ENCODE data around the gene ELOVL5.
"Not testable (repeated sequence)": the region's sequence is repeated elsewhere in the genome, so short reads cannot be mapped to it uniquely, and the experiment has no call there.

ELOVL5 gene

GRCh38 chr6:53348371-53349208 lies at the start of gene ELOVL5:
ELOVL5 (minus strand) TSS chr6:53348950; CDS start chr6:53295699, 53,251 bp downstream.
- H3K9ac ChIP-seq (ENCODE audit: insufficient read length, low read depth) = peak within 1 kb of the TSS; percentile 85
- no peak for DNase-seq (ENCODE audit: low read depth, low spot score)

GRCh38 chr6:53397283-53397682 lies 48.5 kb upstream of the ELOVL5 start:
- H3K36me3 ChIP-seq (ENCODE audit: insufficient read depth, insufficient read length, low read length) = no peaks in the 10 kb centered on the region
- DNase-seq (ENCODE audit: low read depth, low spot score) = no peak
- H3K9me3 ChIP-seq (ENCODE audit: insufficient read depth, low read length) = no peaks in the 10 kb centered on the region
- no peaks in the 10 kb centered on the region for H3K27me3 ChIP-seq (ENCODE audit: insufficient read depth, insufficient read length)
- H3K9ac ChIP-seq (ENCODE audit: insufficient read length, low read depth) = no peak overlapping the region
- no peak for TF ChIP-seq YY1 (IDR thresholded peaks at IDR 0.05; ENCODE audit: insufficient read depth, insufficient read length)
- TF ChIP-seq ZNF274 (IDR thresholded peaks at IDR 0.05; ENCODE audit: low read depth, low read length) = no peak
- no peak for TF ChIP-seq SUZ12 (IDR thresholded peaks at IDR 0.05; ENCODE audit: extremely low read depth, insufficient read depth, insufficient read length)
- no peak overlapping the region for H3K4me3 ChIP-seq (ENCODE audit: insufficient read length, low read depth)
- H3K4me1 ChIP-seq (ENCODE audit: insufficient read depth, insufficient read length) = no peaks in the 10 kb centered on the region

More at GRCh38 chr6:53348371-53349208, at the start of gene ELOVL5:
- no peaks in the 10 kb centered on the region for H3K27me3 ChIP-seq (ENCODE audit: insufficient read depth, insufficient read length)
- TF ChIP-seq YY1 (IDR thresholded peaks at IDR 0.05; ENCODE audit: insufficient read depth, insufficient read length) (no peak), ZNF274 (IDR thresholded peaks at IDR 0.05; ENCODE audit: low read depth, low read length) (no peak), SUZ12 (IDR thresholded peaks at IDR 0.05; ENCODE audit: extremely low read depth, insufficient read depth, insufficient read length) (no peak)
- H3K4me1 ChIP-seq (ENCODE audit: insufficient read depth, insufficient read length) = no peaks in the 10 kb centered on the region
- H3K4me3 ChIP-seq (ENCODE audit: insufficient read length, low read depth) = peak within 1 kb of the TSS; percentile 73
- peaks cover 8% of the 10 kb centered on the region for H3K36me3 ChIP-seq (ENCODE audit: insufficient read depth, insufficient read length, low read length)
- H3K9me3 ChIP-seq (ENCODE audit: insufficient read depth, low read length) = no peaks in the 10 kb centered on the region

- Histone ChIP-seq H3K9ac (ENCODE audit: insufficient read length, low read depth) (no peak overlapping the region), H3K27me3 (ENCODE audit: insufficient read depth, insufficient read length) (no peaks in the 10 kb centered on the region), H3K4me3 (ENCODE audit: insufficient read length, low read depth) (no peak overlapping the region), H3K4me1 (ENCODE audit: insufficient read depth, insufficient read length) (no peaks in the 10 kb centered on the region), H3K36me3 (ENCODE audit: insufficient read depth, insufficient read length, low read length) (no peaks in the 10 kb centered on the region), H3K9me3 (ENCODE audit: insufficient read depth, low read length) (no peaks in the 10 kb centered on the region)
- no peak for TF ChIP-seq ZNF274 (IDR thresholded peaks at IDR 0.05; ENCODE audit: low read depth, low read length)
- no peak for TF ChIP-seq SUZ12 (IDR thresholded peaks at IDR 0.05; ENCODE audit: extremely low read depth, insufficient read depth, insufficient read length)
- no peak for TF ChIP-seq YY1 (IDR thresholded peaks at IDR 0.05; ENCODE audit: insufficient read depth, insufficient read length)
- DNase-seq (ENCODE audit: low read depth, low spot score) = no peak
These were observed 47.2 kb upstream of the ELOVL5 start for GRCh38 chr6:53395986-53396385.

- no peaks in the 10 kb centered on the region for H3K27me3 ChIP-seq (ENCODE audit: insufficient read depth, insufficient read length)
- no peak for DNase-seq (ENCODE audit: low read depth, low spot score)
- H3K4me1 ChIP-seq (ENCODE audit: insufficient read depth, insufficient read length) = no peaks in the 10 kb centered on the region
- H3K9ac ChIP-seq (ENCODE audit: insufficient read length, low read depth) = no peak overlapping the region
- H3K4me3 ChIP-seq (ENCODE audit: insufficient read length, low read depth) = no peak overlapping the region
- TF ChIP-seq SUZ12 (IDR thresholded peaks at IDR 0.05; ENCODE audit: extremely low read depth, insufficient read depth, insufficient read length) (no peak), ZNF274 (IDR thresholded peaks at IDR 0.05; ENCODE audit: low read depth, low read length) (no peak), YY1 (IDR thresholded peaks at IDR 0.05; ENCODE audit: insufficient read depth, insufficient read length) (no peak)
- H3K9me3 ChIP-seq (ENCODE audit: insufficient read depth, low read length) = no peaks in the 10 kb centered on the region
- H3K36me3 ChIP-seq (ENCODE audit: insufficient read depth, insufficient read length, low read length) = no peaks in the 10 kb centered on the region
These were observed 46.0 kb upstream of the ELOVL5 start for GRCh38 chr6:53394704-53395103.

GRCh38 chr6:53391170-53391569 lies 42.4 kb upstream of the ELOVL5 start:
- Histone ChIP-seq H3K27me3 (ENCODE audit: insufficient read depth, insufficient read length) (no peaks in the 10 kb centered on the region), H3K4me1 (ENCODE audit: insufficient read depth, insufficient read length) (no peaks in the 10 kb centered on the region), H3K9me3 (ENCODE audit: insufficient read depth, low read length) (no peaks in the 10 kb centered on the region), H3K9ac (ENCODE audit: insufficient read length, low read depth) (no peak overlapping the region), H3K4me3 (ENCODE audit: insufficient read length, low read depth) (no peak overlapping the region), H3K36me3 (ENCODE audit: insufficient read depth, insufficient read length, low read length) (no peaks in the 10 kb centered on the region)
- no peak for DNase-seq (ENCODE audit: low read depth, low spot score)
- TF ChIP-seq YY1 (IDR thresholded peaks at IDR 0.05; ENCODE audit: insufficient read depth, insufficient read length) (no peak), ZNF274 (IDR thresholded peaks at IDR 0.05; ENCODE audit: low read depth, low read length) (no peak), SUZ12 (IDR thresholded peaks at IDR 0.05; ENCODE audit: extremely low read depth, insufficient read depth, insufficient read length) (no peak)

GRCh38 chr6:53390010-53390409 lies 41.3 kb upstream of the ELOVL5 start:
- no peaks in the 10 kb centered on the region for H3K9me3 ChIP-seq (ENCODE audit: insufficient read depth, low read length)
- H3K36me3 ChIP-seq (ENCODE audit: insufficient read depth, insufficient read length, low read length) = no peaks in the 10 kb centered on the region
- TF ChIP-seq ZNF274 (IDR thresholded peaks at IDR 0.05; ENCODE audit: low read depth, low read length) (no peak), SUZ12 (IDR thresholded peaks at IDR 0.05; ENCODE audit: extremely low read depth, insufficient read depth, insufficient read length) (no peak), YY1 (IDR thresholded peaks at IDR 0.05; ENCODE audit: insufficient read depth, insufficient read length) (no peak)

GRCh38 chr6:53388615-53389014 lies 39.9 kb upstream of the ELOVL5 start:
- not testable (repeated sequence) for DNase-seq (ENCODE audit: low read depth, low spot score); H3K9ac ChIP-seq (ENCODE audit: insufficient read length, low read depth); H3K4me3 ChIP-seq (ENCODE audit: insufficient read length, low read depth)

More at GRCh38 chr6:53390010-53390409, 41.3 kb upstream of the ELOVL5 start:
- Histone ChIP-seq H3K9ac (ENCODE audit: insufficient read length, low read depth) (no peak overlapping the region), H3K4me1 (ENCODE audit: insufficient read depth, insufficient read length) (no peaks in the 10 kb centered on the region), H3K27me3 (ENCODE audit: insufficient read depth, insufficient read length) (no peaks in the 10 kb centered on the region), H3K4me3 (ENCODE audit: insufficient read length, low read depth) (no peak overlapping the region)
- no peak for DNase-seq (ENCODE audit: low read depth, low spot score)

More at GRCh38 chr6:53388615-53389014, 39.9 kb upstream of the ELOVL5 start:
- not testable (repeated sequence) for H3K36me3 ChIP-seq (ENCODE audit: insufficient read depth, insufficient read length, low read length); H3K27me3 ChIP-seq (ENCODE audit: insufficient read depth, insufficient read length); H3K9me3 ChIP-seq (ENCODE audit: insufficient read depth, low read length); H3K4me1 ChIP-seq (ENCODE audit: insufficient read depth, insufficient read length)
